Lower leg skin (tissue), 4 donors: Measurements from ENCODE around the gene DYRK1B. TPM values are rescaled to one million over a fixed set of nuclear protein-coding genes. Genes with fewer than 3 reads are reported as not detected.

Source experiments
- DNase-seq, 2 donors: peaks; one replicate each; pipeline ENCODE4 v3.0.0-alpha.2; 2019; ENCODE audit warnings: low spot score in 2 of 2
- H3K4me3 ChIP-seq: fragments of 200-600 bp; sonication (generic); 2 replicates; pipeline ENCODE4 v1.5.1; 2017; ENCODE audit warnings: mild to moderate bottlenecking, low read depth; ENCODE audit not compliant: poor library complexity, severe bottlenecking
- POLR2A ChIP-seq, 2 donors: fragments of 450-650 bp; IDR thresholded peaks; one replicate each; pipeline ENCODE4 v1.6.1; 2016 to 2017; ENCODE audit warnings: antibody characterized with exemption in 2 of 2, mild to moderate bottlenecking in 1 of 2, moderate library complexity in 1 of 2
- WGBS, 2 donors: methylation state at CpG; one replicate each; pipeline ENCODE4 v1.1.5; 2018; 5-methylcytosine and 5-hydroxymethylcytosine counted together
- intact Hi-C: fragments of 100-400 bp; cut with DNase I; formaldehyde crosslinking; loops from one replicate; pipeline ENCODE4 v1.15.0; 2023; ENCODE audit warnings: low total_unique reads
- total RNA-seq, 4 donors: library from RNA; depleted of rRNA; stranded (reverse); fragments of >200 nt; gene quantifications; one replicate each; pipeline ENCODE4 v1.1.0, GENCODE V29; 2016
- TF ChIP-seq, protein P1 (sequence below), 3 donors: fragments of 450-650 bp; IDR thresholded peaks; one replicate each; pipeline ENCODE4 v1.5.1; 2016; ENCODE audit warnings: antibody characterized with exemption in 3 of 3, mild to moderate bottlenecking in 3 of 3, moderate library complexity in 2 of 3

Gene DYRK1B
- total RNA-seq, 4 donors from 2014 or later = 14.8 to 29.0 (median 19.7) TPM

DNA sequence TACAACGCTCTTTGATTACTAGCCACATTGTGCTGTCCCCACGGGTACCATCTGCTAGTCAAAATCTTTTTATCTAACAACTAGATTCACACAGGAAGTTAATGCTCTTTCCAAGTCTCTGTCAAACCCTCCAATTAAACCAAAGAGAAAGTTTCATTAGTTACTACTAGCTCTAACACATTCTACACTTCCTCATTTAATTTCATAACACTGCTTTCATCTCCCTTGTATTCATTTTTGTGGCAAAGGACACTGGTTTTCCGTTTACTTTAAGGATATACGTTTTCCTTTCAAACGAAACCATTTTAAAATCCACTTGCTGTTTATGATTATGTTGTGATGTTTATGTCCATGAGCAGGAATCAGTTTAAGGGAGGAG, 5.3 kb downstream of the DYRK1B start:
- DNase-seq = no peak
- 65 to 69% methylated on average over 5 of the region's 5 CpGs for WGBS, 2 donors
- intact Hi-C loops = no loop called here
- no peak for TF ChIP-seq POLR2A (IDR thresholded peaks at IDR 0.05)
- TF ChIP-seq, protein P1, sequence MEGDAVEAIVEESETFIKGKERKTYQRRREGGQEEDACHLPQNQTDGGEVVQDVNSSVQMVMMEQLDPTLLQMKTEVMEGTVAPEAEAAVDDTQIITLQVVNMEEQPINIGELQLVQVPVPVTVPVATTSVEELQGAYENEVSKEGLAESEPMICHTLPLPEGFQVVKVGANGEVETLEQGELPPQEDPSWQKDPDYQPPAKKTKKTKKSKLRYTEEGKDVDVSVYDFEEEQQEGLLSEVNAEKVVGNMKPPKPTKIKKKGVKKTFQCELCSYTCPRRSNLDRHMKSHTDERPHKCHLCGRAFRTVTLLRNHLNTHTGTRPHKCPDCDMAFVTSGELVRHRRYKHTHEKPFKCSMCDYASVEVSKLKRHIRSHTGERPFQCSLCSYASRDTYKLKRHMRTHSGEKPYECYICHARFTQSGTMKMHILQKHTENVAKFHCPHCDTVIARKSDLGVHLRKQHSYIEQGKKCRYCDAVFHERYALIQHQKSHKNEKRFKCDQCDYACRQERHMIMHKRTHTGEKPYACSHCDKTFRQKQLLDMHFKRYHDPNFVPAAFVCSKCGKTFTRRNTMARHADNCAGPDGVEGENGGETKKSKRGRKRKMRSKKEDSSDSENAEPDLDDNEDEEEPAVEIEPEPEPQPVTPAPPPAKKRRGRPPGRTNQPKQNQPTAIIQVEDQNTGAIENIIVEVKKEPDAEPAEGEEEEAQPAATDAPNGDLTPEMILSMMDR (IDR thresholded peaks at IDR 0.05) = no peak
- no peak overlapping the region for H3K4me3 ChIP-seq

DNA sequence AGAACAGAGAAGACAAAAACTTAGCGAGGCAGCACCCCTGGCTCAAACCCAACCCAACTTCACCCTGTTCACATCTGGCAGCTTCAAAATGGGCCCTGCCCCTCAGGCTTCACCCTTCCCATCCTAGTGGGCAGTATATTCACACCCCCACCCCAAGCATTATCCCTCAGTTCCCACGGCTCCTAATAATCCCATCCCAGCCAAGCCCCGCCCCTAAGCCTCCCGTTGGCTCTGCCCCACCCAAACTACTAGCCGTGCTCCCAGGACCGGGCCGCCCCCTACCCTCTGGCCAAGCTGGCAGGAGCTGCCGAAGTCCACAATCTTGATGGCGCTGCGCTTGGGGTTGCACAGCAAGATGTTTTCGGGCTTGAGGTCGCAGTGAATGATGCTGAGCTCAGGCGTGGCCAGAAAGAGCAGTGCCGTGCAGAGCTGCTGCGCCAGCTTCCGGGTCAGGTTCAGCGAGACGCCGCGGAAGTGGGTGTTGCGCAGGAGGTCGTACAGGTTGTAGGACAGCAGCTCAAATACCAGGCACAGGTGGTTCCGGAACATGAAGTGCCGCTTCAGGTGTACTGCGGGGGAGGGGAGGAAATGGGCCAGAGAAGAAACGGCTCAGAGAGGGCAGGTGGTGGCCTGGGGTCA, 5.8 kb downstream of the DYRK1B start:
- DNase-seq = no peak
- TF ChIP-seq POLR2A (IDR thresholded peaks at IDR 0.05) = no peak
- TF ChIP-seq, protein P1 (IDR thresholded peaks at IDR 0.05) = no peak
- intact Hi-C loops = no loop called here
- 73 to 80% methylated on average over 26 of the region's 26 CpGs for WGBS, 2 donors
- no peak overlapping the region for H3K4me3 ChIP-seq

DNA sequence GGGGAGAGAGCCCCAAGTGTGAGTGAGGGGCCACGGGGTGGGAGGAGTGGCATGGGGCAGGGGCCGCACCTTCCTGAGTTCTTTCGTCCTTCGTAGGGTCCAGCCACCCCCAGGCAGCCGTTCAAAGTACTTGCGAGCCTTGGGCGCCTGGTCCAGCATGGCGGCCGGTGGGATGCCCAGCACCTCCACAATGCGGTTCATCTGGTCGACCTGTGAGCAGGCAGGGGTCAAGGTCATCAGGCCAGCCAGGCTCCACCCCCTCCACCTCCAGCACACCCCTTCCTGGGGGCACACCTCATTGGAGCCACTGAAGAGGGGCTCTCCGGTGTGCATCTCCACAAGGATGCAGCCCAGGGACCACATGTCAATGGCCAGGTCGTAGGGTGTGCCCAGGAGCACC, 6.7 kb downstream of the DYRK1B start:
- no peak for DNase-seq
- intact Hi-C loops = no loop called here
- 90 to 91% methylated on average over 13 of the region's 13 CpGs for WGBS, 2 donors
- no peak for TF ChIP-seq POLR2A (IDR thresholded peaks at IDR 0.05)
- TF ChIP-seq, protein P1 (IDR thresholded peaks at IDR 0.05) = no peak
- no peak overlapping the region for H3K4me3 ChIP-seq

DNA sequence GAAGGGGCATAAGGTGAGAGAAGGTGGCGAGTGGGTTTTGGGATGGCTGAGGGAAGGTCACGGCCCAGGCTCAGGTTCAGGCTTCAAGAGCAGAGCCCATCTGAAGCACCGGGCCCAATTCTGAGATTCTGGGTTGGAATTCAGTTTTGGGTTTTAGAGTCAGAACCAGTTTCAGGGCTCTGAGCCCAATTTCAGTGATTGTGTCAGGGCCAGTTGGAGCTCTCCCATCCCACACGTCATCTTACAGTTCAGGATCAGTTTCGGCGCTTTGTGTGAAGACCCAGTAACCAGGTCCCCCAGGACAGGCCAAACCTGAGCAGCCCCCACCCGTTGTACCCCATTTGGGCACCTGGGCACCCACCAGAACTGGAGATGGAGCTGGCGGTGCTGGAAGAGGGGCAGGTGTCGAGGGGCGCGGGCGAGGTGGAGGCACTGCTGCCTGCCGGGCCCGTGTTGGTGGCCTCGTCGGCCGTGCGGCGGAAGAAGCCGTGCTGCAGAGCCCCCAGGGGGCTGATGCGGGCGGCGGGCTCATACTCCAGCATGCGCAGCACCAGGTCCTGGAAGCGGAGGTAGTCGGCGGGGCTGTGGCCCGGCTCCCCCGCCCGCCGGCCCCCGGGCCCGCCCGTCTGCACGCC, 7.5 kb downstream of the DYRK1B start:
- no peak overlapping the region for H3K4me3 ChIP-seq
- intact Hi-C loops = no loop called here
- no peak for DNase-seq
- 90 to 93% methylated on average over 29 to 34 of the region's 35 CpGs for WGBS, 2 donors
- TF ChIP-seq, protein P1 (IDR thresholded peaks at IDR 0.05) = no peak
- TF ChIP-seq POLR2A (IDR thresholded peaks at IDR 0.05) = no peak

DNA sequence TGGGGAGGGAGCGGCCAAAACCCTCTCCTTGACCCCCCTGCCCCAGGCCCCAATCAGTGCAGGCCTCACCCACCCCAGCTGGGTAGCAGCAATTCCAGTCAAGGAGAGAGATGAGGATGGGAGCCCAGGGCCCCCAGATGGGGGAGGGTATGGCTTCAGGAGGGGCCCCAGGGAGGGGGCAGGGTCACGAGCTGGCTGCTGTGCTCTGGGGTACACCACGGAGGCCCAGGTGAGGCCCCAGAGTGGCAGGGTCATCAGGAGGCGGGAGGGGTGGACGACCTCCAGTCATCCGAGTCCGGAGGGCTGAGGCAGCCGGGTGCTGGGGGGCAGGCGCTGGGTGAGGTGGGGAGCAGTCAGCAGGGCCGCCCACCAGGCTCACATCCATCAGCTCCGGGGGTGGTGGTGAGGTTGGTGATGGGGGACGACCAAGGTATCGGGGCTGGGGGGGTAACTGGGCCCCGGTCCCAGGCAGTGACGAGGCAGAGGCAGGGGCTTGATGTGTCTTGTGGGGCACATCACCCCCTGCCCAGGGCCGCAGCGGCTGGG, 8.4 kb downstream of the DYRK1B start:
- TF ChIP-seq, protein P1 (IDR thresholded peaks at IDR 0.05) = no peak
- TF ChIP-seq POLR2A (IDR thresholded peaks at IDR 0.05) = no peak
- 86 to 87% methylated on average over 17 of the region's 17 CpGs for WGBS, 2 donors
- no peak overlapping the region for H3K4me3 ChIP-seq
- intact Hi-C loops = no loop called here
- DNase-seq = no peak
